ENCODE results near the gene ST8SIA4.

ST8SIA4 gene

DNA sequence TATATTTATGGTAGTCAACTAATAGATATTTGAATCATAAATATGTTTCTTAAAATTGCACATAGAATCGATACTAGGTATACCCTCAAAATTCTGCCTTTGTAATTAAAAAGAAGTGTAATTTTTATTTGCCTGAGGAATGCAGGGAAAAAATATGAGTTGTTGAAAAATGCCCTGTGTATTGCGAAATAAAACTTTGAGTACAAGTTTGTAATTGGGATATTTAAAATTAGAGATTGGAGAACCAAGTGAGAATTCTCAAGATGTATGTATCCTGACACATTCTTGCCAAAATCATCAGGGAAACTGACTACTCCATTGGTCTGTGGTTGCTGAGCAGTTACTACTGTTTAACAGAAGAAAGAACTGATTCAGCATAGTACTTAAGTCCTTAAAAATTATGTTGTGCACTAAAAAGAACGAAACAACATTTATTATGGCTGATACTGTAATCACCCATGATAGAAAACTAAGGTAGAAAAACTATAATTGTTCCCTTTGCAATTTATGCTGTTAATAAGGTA is 36.0 kb downstream of the ST8SIA4 start:
- no peak for TF ChIP-seq CTCF (IDR thresholded peaks at IDR 0.05; ENCODE audit: low read length, missing control alignments)
- no peak overlapping the region for H3K4me3 ChIP-seq (replicated peaks; ENCODE audit: low read depth, low read length)
- no peak for DNase-seq (ENCODE audit: low read depth)

GRCh38 chr5:100864931-100865330 is 38.2 kb downstream of the ST8SIA4 start:
- DNase-seq (ENCODE audit: low read depth): no peak
- no peak for TF ChIP-seq CTCF (IDR thresholded peaks at IDR 0.05; ENCODE audit: low read length, missing control alignments)
- H3K4me3 ChIP-seq (replicated peaks; ENCODE audit: low read depth, low read length): no peak overlapping the region

DNA sequence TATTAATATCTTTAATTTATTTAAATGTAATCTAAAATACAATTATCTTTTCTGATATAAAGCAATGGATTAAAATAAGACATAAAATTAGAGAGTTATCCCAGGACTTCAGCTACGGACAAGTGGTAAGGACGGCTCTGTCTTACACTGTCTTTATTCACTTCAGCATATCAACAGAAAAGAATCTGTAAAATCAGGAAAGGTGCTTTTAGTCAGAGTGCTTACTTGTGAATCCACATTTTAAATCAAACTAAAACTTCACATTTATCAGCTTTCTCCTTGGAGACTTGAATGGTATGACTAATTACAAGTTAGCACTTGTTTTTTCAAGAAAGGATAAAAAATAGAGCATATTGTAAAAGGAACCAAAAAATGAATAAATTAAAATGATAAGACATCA is 39.3 kb downstream of the ST8SIA4 start:
- DNase-seq (ENCODE audit: low read depth): no peak
- TF ChIP-seq CTCF (IDR thresholded peaks at IDR 0.05; ENCODE audit: low read length, missing control alignments): no peak
- no peak overlapping the region for H3K4me3 ChIP-seq (replicated peaks; ENCODE audit: low read depth, low read length)

GRCh38 chr5:100861148-100861547 is 41.9 kb downstream of the ST8SIA4 start:
- no peak overlapping the region for H3K4me3 ChIP-seq (replicated peaks; ENCODE audit: low read depth, low read length)
- DNase-seq (ENCODE audit: low read depth): no peak
- TF ChIP-seq CTCF (IDR thresholded peaks at IDR 0.05; ENCODE audit: low read length, missing control alignments): no peak

GRCh38 chr5:100860407-100860806 is 42.7 kb downstream of the ST8SIA4 start:
- TF ChIP-seq CTCF (IDR thresholded peaks at IDR 0.05; ENCODE audit: low read length, missing control alignments): no peak
- DNase-seq (ENCODE audit: low read depth): no peak
- H3K4me3 ChIP-seq (replicated peaks; ENCODE audit: low read depth, low read length): no peak overlapping the region

- DNase-seq (ENCODE audit: low read depth): no peak
- H3K4me3 ChIP-seq (replicated peaks; ENCODE audit: low read depth, low read length): no peak overlapping the region
- TF ChIP-seq CTCF (IDR thresholded peaks at IDR 0.05; ENCODE audit: low read length, missing control alignments): no peak
Observed at GRCh38 chr5:100858987-100859545, 44.0 kb downstream of the ST8SIA4 start.

GRCh38 chr5:100856462-100856861 is 46.6 kb downstream of the ST8SIA4 start:
- DNase-seq (ENCODE audit: low read depth): no peak
- TF ChIP-seq CTCF (IDR thresholded peaks at IDR 0.05; ENCODE audit: low read length, missing control alignments): no peak
- H3K4me3 ChIP-seq (replicated peaks; ENCODE audit: low read depth, low read length): no peak overlapping the region

Data from fibroblast of pulmonary artery (primary cell).